Vagina (tissue), 2 donors: ENCODE data around the gene MYL12A. TPM values are rescaled to one million over a fixed set of nuclear protein-coding genes. Genes with fewer than 3 reads are reported as not detected.
A peak's percentile ranks its signal among the peaks of the same experiment; 100 is the strongest.

Experiments
- DNase-seq, 2 donors: peaks; one replicate each; pipeline ENCODE4 v3.0.0-alpha.2; 2017; ENCODE audit errors: extremely low spot score in 2 of 2
- H3K27ac ChIP-seq: fragments of 200-600 bp; sonication (generic); one replicate; pipeline ENCODE4 v1.5.1; 2019
- H3K27me3 ChIP-seq: fragments of 200-600 bp; sonication (generic); one replicate; pipeline ENCODE4 v1.5.1; 2019
- H3K36me3 ChIP-seq, 2 donors: fragments of 200-600 bp; sonication (generic); one replicate each; pipeline ENCODE4 v1.5.1; 2017 to 2019
- H3K4me1 ChIP-seq: fragments of 200-600 bp; sonication (generic); one replicate; pipeline ENCODE4 v1.5.1; 2019
- H3K4me3 ChIP-seq, 2 donors: fragments of 200-600 bp; sonication (generic); 1 replicate in 1 of 2; 2 replicates in 1 of 2; pipeline ENCODE4 v1.5.1; 2016 to 2019
- H3K9me3 ChIP-seq: fragments of 200-600 bp; sonication (generic); one replicate; pipeline ENCODE4 v1.5.1; 2019
- POLR2A ChIP-seq, 2 donors: fragments of 450-650 bp; IDR thresholded peaks; one replicate each; pipeline ENCODE4 v1.6.1; 2017; ENCODE audit warnings: antibody characterized with exemption in 2 of 2, mild to moderate bottlenecking in 2 of 2, moderate library complexity in 2 of 2
- POLR2AphosphoS5 ChIP-seq, 2 donors: sonication (generic); formaldehyde crosslinking; IDR thresholded peaks; one replicate each; pipeline ENCODE4 v1.9.0; 2017; ENCODE audit warnings: antibody characterized with exemption in 2 of 2, mild to moderate bottlenecking in 2 of 2, low read depth in 1 of 2; ENCODE audit not compliant: insufficient read depth in 1 of 2
- intact Hi-C: fragments of 100-400 bp; cut with DNase I; formaldehyde crosslinking; loops from one replicate; pipeline ENCODE4 v1.15.1; 2023
- total RNA-seq: library from RNA; depleted of rRNA; stranded (reverse); fragments of >200 nt; gene quantifications from one replicate; pipeline ENCODE4 v1.2.3, GENCODE V29; 2016
- TF ChIP-seq, protein P1 (sequence below), 3 experiments: fragments of 450-650 bp in 2 of 3; fragments of 200-600 bp in 1 of 3; sonication (generic) in 1 of 3; IDR thresholded peaks; one replicate each; pipeline ENCODE4 v1.5.1; 2017 to 2019; ENCODE audit warnings: antibody characterized with exemption in 3 of 3, mild to moderate bottlenecking in 2 of 3, moderate library complexity in 2 of 3

Gene MYL12A
- total RNA-seq, 1 donor from 2014 or later = 193 TPM

DNA sequence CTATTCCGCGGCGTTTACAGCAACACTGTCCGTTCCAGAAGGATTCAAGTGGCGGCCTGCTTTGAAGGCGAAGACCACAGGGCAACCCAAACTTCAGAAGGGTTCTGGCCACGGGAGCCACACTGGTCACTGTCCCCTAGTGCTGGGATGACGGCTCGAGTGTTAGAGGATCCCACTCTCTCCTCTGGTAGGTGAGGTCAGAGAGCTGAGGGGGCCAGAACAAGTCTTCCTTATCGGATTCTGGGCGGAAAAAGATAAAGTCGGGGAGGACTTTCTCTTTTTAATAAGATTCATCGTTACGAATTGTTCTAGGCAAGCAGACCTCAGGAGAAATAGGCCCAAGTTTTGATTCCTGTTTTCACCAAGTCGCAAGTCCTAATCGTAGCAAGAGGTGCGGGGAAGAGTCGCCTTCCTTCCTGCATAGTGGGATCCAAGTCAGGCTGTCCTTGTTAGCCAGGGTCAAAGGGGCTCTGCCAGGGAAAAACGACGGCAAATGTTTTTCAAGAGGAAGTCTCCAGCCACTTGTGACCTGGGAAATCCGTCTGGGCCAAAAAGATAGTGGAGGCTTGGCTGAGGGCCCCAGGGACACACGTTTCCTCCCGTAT, 864 bp upstream of the MYL12A start:
- Histone ChIP-seq H3K27me3 (no peaks in the 10 kb centered on the region), H3K4me3 (peak overlapping the region; percentile 93 to 98), H3K27ac (peak overlapping the region; percentile 98), H3K36me3 (no peaks in the 10 kb centered on the region), H3K9me3 (no peaks in the 10 kb centered on the region), H3K4me1 (peaks cover 46% of the 10 kb centered on the region)
- TF ChIP-seq POLR2AphosphoS5 (IDR thresholded peaks at IDR 0.05; ENCODE audit: insufficient read depth in 1 of 2, low read depth in 1 of 2) (no peak), POLR2A (IDR thresholded peaks at IDR 0.05) (no peak)
- TF ChIP-seq, protein P1, sequence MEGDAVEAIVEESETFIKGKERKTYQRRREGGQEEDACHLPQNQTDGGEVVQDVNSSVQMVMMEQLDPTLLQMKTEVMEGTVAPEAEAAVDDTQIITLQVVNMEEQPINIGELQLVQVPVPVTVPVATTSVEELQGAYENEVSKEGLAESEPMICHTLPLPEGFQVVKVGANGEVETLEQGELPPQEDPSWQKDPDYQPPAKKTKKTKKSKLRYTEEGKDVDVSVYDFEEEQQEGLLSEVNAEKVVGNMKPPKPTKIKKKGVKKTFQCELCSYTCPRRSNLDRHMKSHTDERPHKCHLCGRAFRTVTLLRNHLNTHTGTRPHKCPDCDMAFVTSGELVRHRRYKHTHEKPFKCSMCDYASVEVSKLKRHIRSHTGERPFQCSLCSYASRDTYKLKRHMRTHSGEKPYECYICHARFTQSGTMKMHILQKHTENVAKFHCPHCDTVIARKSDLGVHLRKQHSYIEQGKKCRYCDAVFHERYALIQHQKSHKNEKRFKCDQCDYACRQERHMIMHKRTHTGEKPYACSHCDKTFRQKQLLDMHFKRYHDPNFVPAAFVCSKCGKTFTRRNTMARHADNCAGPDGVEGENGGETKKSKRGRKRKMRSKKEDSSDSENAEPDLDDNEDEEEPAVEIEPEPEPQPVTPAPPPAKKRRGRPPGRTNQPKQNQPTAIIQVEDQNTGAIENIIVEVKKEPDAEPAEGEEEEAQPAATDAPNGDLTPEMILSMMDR (IDR thresholded peaks at IDR 0.05) = no peak
- no peak for DNase-seq
- intact Hi-C loops = loop anchor here (10.0 kb wide), 3 partner anchors 92 to 312 kb away; partner anchors contain the start of gene LPIN2

DNA sequence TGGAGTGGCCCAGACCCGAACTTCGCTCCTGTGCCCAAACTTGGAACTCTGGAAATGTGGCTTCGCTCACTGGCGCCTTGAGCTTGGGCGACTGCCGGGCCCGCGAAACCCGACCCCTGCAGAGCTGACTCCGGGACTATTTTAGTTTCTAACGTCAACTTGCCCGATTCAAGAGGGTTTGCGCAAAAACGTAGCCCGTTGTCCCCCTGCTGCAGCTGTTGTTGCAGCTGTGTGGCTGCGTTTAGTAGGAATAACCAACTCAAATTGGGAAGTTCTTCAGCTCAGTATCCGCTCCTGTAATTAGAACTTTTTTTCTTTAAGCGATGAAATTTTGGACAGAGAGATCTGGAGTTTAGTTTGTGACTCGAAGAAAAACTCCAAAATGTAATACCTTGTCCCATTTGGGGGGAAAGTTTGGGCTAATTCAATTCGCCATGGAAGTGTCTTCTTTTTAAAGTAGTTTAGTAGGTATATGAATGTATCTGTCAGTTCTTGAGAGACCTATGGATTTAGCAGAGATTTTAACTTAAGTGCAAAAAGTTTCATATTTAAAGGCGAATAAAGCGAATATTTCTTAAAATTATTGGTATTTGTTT, 559 bp downstream of the MYL12A start:
- Histone ChIP-seq H3K27ac (peak overlapping the region; percentile 98), H3K4me3 (peak overlapping the region; percentile 93 to 98), H3K9me3 (no peaks in the 10 kb centered on the region), H3K27me3 (no peaks in the 10 kb centered on the region), H3K4me1 (peaks cover 50% of the 10 kb centered on the region), H3K36me3 (peaks cover 0 to under 1% of the 10 kb centered on the region in 2 donors)
- intact Hi-C loops = loop anchor here (10.0 kb wide), 3 partner anchors 93 to 313 kb away; partner anchors contain the start of gene LPIN2
- no peak for TF ChIP-seq POLR2AphosphoS5 (IDR thresholded peaks at IDR 0.05; ENCODE audit: insufficient read depth in 1 of 2, low read depth in 1 of 2)
- TF ChIP-seq, protein P1 (IDR thresholded peaks at IDR 0.05) = no peak
- no peak for TF ChIP-seq POLR2A (IDR thresholded peaks at IDR 0.05)
- no peak for DNase-seq

DNA sequence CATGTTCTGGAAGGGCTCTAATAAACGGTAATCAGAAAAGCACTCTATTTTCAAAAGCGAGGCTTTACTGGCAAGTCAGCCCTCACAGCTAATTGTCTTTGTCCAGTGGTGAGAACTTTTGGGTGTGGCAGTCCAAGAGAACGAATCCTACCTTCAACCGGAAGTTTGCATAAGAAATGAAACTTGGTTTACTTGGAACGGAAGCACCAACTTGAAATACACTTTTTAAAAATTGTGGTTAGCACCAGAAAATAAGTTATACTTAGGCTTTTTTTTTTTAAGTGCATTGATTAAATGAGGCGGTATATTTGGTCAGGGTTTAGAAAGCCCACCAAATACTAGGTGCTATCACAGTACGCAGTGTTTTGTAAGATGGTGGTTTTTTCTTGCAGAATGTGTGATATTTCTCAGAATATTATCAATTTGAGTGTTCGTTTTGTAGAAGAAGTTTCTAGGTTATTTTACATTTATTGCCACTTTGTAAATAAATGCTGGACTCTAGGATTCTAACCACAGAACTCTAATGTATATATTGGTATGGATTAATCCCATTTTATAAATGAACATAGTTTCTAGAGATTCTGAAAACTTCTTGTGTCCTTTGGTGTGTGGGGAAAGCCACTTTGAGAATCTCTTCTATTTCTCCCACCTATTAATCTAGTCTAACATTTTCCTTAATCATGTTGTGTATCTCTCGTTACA, 1.2 kb downstream of the MYL12A start:
- Histone ChIP-seq H3K4me1 (peaks cover 50% of the 10 kb centered on the region), H3K27ac (peak overlapping the region; percentile 98), H3K36me3 (peaks cover 0 to 7% of the 10 kb centered on the region in 2 donors), H3K9me3 (no peaks in the 10 kb centered on the region), H3K27me3 (no peaks in the 10 kb centered on the region), H3K4me3 (peak overlapping the region; percentile 93 to 98)
- TF ChIP-seq POLR2A (IDR thresholded peaks at IDR 0.05) = no peak
- TF ChIP-seq, protein P1 (IDR thresholded peaks at IDR 0.05) = no peak
- peak in 1 of 2 donors; percentile 83 for TF ChIP-seq POLR2AphosphoS5 (IDR thresholded peaks at IDR 0.05; ENCODE audit: insufficient read depth in 1 of 2, low read depth in 1 of 2)
- intact Hi-C loops = loop anchor here (10.0 kb wide), 3 partner anchors 94 to 314 kb away; partner anchors contain the start of gene LPIN2
- DNase-seq = no peak

DNA sequence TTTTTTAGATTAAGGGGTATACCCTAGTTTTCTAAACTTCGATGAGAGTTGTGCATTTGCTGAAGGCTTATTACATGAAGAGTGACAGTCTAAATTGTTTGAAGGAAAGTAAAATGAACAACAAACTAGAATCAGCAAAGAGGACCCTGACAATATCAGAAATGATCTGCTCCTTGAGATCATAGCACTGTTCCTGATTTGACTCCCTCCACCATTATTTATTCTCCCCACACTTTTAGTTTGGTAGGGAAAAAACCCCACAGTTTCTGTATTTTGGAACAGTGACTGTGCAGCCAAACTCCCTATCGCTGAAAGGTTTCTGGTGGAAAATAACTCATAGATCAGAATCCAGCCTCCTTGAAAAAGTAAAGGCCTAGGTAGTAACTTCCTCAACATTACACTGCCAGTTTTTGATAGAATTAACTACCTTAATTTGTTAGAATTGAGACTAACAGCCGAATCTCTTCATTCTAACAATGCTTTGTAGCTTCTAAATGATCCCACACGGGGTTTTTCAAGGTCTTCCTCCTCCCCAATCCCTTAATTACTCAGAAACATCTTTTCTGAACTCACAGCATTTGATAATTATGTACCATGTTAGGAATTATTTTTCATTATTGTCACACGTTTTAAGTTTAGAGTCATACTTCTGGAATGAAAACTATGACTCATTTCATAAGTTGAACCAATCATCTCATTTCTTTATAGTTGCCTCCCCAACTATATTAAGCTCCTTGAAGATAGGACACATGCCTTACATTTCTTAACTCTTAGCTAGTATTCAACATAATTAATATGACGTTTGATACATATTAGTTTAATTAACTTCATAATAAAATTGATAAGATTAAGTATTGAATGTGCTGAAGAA, 2.9 kb downstream of the MYL12A start:
- H3K36me3 ChIP-seq = peaks cover 5 to 24% of the 10 kb centered on the region in 2 donors
- TF ChIP-seq POLR2AphosphoS5 (IDR thresholded peaks at IDR 0.05; ENCODE audit: insufficient read depth in 1 of 2, low read depth in 1 of 2) (no peak), POLR2A (IDR thresholded peaks at IDR 0.05) (no peak)
- TF ChIP-seq, protein P1 (IDR thresholded peaks at IDR 0.05) = no peak
- H3K27ac ChIP-seq = peak overlapping the region; percentile 22
- intact Hi-C loops = no loop called here
- H3K9me3 ChIP-seq = no peaks in the 10 kb centered on the region
- no peaks in the 10 kb centered on the region for H3K27me3 ChIP-seq
- DNase-seq = no peak
- no peak overlapping the region for H3K4me3 ChIP-seq
- H3K4me1 ChIP-seq = peaks cover 43% of the 10 kb centered on the region
